NCI-H146 (cell line): Measurements from ENCODE around the gene VIL1.
A peak's percentile ranks its signal among the peaks of the same experiment; 100 is the strongest.

Experiments
- DNase-seq: peaks from one replicate; lab custom pipeline; 2025; lab: John Stamatoyannopoulos, UW

Gene VIL1

GRCh38 chr2:218418717-218419458, at the start of gene VIL1:
Gene VIL1 (plus strand): TSS chr2:218419123. CDS start chr2:218423779, 4,656 bp downstream.
- DNase-seq = peak; percentile 95

GRCh38 chr2:218369330-218369729, 49.6 kb upstream of the VIL1 start:
- DNase-seq = no peak

- DNase-seq = no peak
Measured at GRCh38 chr2:218370410-218371063, 48.4 kb upstream of the VIL1 start.

- DNase-seq = no peak
Measured at GRCh38 chr2:218371983-218372350, 47.0 kb upstream of the VIL1 start.

GRCh38 chr2:218374795-218375194, 44.1 kb upstream of the VIL1 start:
- no peak for DNase-seq

- DNase-seq = no peak
Measured at GRCh38 chr2:218375212-218375611, 43.7 kb upstream of the VIL1 start.

GRCh38 chr2:218378053-218378452, 40.9 kb upstream of the VIL1 start:
- no peak for DNase-seq

- DNase-seq = no peak
Measured at GRCh38 chr2:218381916-218382366, 37.0 kb upstream of the VIL1 start, which contains the start of gene SLC11A1. Gene SLC11A1 (plus strand): TSS chr2:218382273. CDS start chr2:218382369, 96 bp downstream.

GRCh38 chr2:218382785-218383184, 36.1 kb upstream of the VIL1 start:
- DNase-seq = no peak

- DNase-seq = no peak
Measured at GRCh38 chr2:218383892-218384519, 34.9 kb upstream of the VIL1 start.

GRCh38 chr2:218384975-218385374, 33.9 kb upstream of the VIL1 start:
- DNase-seq = no peak

GRCh38 chr2:218386505-218387368, 32.2 kb upstream of the VIL1 start:
- no peak for DNase-seq

- DNase-seq = peak; percentile 81
Measured at GRCh38 chr2:218387369-218388194, 31.3 kb upstream of the VIL1 start.

GRCh38 chr2:218389333-218390150, 29.4 kb upstream of the VIL1 start:
- no peak for DNase-seq

- DNase-seq = no peak
Measured at GRCh38 chr2:218391202-218391601, 27.7 kb upstream of the VIL1 start.

- DNase-seq = no peak
Measured at GRCh38 chr2:218392459-218392858, 26.5 kb upstream of the VIL1 start.

GRCh38 chr2:218392891-218393462, 25.9 kb upstream of the VIL1 start:
- DNase-seq = no peak

GRCh38 chr2:218393750-218394290, 25.1 kb upstream of the VIL1 start:
- DNase-seq = no peak

- no peak for DNase-seq
Measured at GRCh38 chr2:218394298-218395089, 24.4 kb upstream of the VIL1 start.
